K562 (cell line): Measurements from ENCODE around the gene ARSK. TPM values are rescaled to one million over a fixed set of nuclear protein-coding genes. Genes with fewer than 3 reads are reported as not detected.

ENCODE experiments used
- ATAC-seq: fragments of 200-7000 bp; cut with Tn5 transposase; 3 replicates; pipeline ENCODE4 v1.9.1; 2020; ENCODE audit warnings: moderate library complexity
- BruUV-seq: library from RNA; stranded (reverse); fragments of 400-500 nt; replicated peaks from 2 replicates; lab custom pipeline; 2021; lab: Mats Ljungman, UMichigan
- CTCF ChIA-PET: fragments of 300-600 bp; formaldehyde crosslinking; extraction: SDS; loops from one replicate; lab custom pipeline; 2021; ENCODE audit warnings: low intra/inter-chr PET ratio; lab: Yijun Ruan, JAX
- POLR2A ChIA-PET: fragments of 300-600, 350-650 bp; sonication (Branson Sonifier 250); formaldehyde crosslinking; extraction: SDS; loops from one replicate; lab custom pipeline; 2021; ENCODE audit warnings: antibody characterized with exemption, inconsistent platforms; lab: Yijun Ruan, JAX
- DNase-seq, 4 experiments: peaks; one replicate each; pipeline versions ENCODE4 v3.0.0 to v3.0.0-alpha.2; 2011 to 2018; ENCODE audit warnings: low spot score in 3 of 4, mixed read lengths in 3 of 4; ENCODE audit errors: extremely low read depth in 1 of 4
- FAIRE-seq: peaks from 2 replicates; lab custom pipeline; 2011; peaks lifted over from hg19 to GRCh38; lab: Jason Lieb, UNC
- H2AFZ ChIP-seq: 2 replicates; pipeline ENCODE4 v1.6.0; 2011; ENCODE audit warnings: low read depth, low read length, control low read depth, inconsistent platforms
- H3K27ac ChIP-seq: fragments of 200-600 bp; 3 replicates; pipeline ENCODE4 v1.8.0; 2011; ENCODE audit warnings: low read depth, mild to moderate bottlenecking, control low read depth, inconsistent platforms, low read length, moderate library complexity, mixed read lengths; ENCODE audit errors: extremely low read depth
- H3K27me3 ChIP-seq, 2 experiments: fragments of 300-600 bp in 1 of 2; 2 replicates in 1 of 2; 3 replicates in 1 of 2; pipeline versions ENCODE4 v1.6.0 to v1.8.0; 2011; ENCODE audit warnings: inconsistent platforms in 2 of 2, low read length in 2 of 2, mild to moderate bottlenecking in 1 of 2, mixed read lengths in 1 of 2, moderate library complexity in 1 of 2; ENCODE audit not compliant: control insufficient read depth in 2 of 2, insufficient read depth in 2 of 2
- H3K36me3 ChIP-seq: fragments of 300-600 bp; 3 replicates; pipeline ENCODE4 v1.8.0; 2011; ENCODE audit warnings: mild to moderate bottlenecking, low read length, inconsistent platforms; ENCODE audit not compliant: control insufficient read depth, insufficient read depth
- H3K4me1 ChIP-seq, 2 experiments: fragments of 200-600 bp in 1 of 2; replicated peaks in 1 of 2; 2 replicates in 1 of 2; 3 replicates in 1 of 2; pipeline versions ENCODE4 v1.5.1 to v1.8.0; 2011; ENCODE audit warnings: inconsistent platforms in 2 of 2, low read length in 2 of 2, mild to moderate bottlenecking in 1 of 2, mixed read lengths in 1 of 2, moderate library complexity in 1 of 2; ENCODE audit not compliant: control insufficient read depth in 2 of 2, insufficient read depth in 2 of 2
- H3K4me2 ChIP-seq: 2 replicates; pipeline ENCODE4 v1.6.1; 2011; ENCODE audit warnings: low read length, control low read depth, inconsistent platforms, mixed read lengths; ENCODE audit not compliant: insufficient read depth
- H3K4me3 ChIP-seq: fragments of 200-600 bp; sonication (generic), shearing (Covaris generic); 2 replicates; pipeline ENCODE4 v1.5.1; 2016; ENCODE audit warnings: control low read depth, inconsistent platforms
- H3K79me2 ChIP-seq: fragments of 200-600 bp; 3 replicates; pipeline ENCODE4 v1.8.0; 2011; ENCODE audit warnings: low read length, inconsistent platforms; ENCODE audit not compliant: control insufficient read depth, insufficient read depth
- H3K9ac ChIP-seq, 2 experiments: 2 replicates each; pipeline versions ENCODE4 v1.6.0 to v1.6.1; 2011; ENCODE audit warnings: low read depth in 2 of 2, low read length in 2 of 2, control low read depth in 1 of 2, inconsistent platforms in 1 of 2, mild to moderate bottlenecking in 1 of 2, mixed read lengths in 1 of 2; ENCODE audit not compliant: insufficient read depth in 1 of 2
- H3K9me1 ChIP-seq: one replicate; pipeline ENCODE4 v1.6.0; 2011; ENCODE audit warnings: inconsistent platforms, mild to moderate bottlenecking, low read length, moderate library complexity; ENCODE audit not compliant: control insufficient read depth, insufficient read depth
- H3K9me3 ChIP-seq: replicated peaks from 2 replicates; pipeline ENCODE4 v1.5.1; 2011; ENCODE audit warnings: low read depth, low read length, inconsistent platforms; ENCODE audit not compliant: control insufficient read depth, insufficient read depth
- H4K20me1 ChIP-seq: replicated peaks from 2 replicates; pipeline ENCODE4 v1.6.1; 2011; ENCODE audit warnings: low read length, inconsistent platforms, mixed read lengths; ENCODE audit not compliant: control insufficient read depth, insufficient read depth
- AFF4 ChIP-seq: sonication (generic); formaldehyde crosslinking; IDR thresholded peaks from 2 replicates; pipeline ENCODE4 v1.8.0; 2023; ENCODE audit warnings: mild to moderate bottlenecking, missing genetic modification reagents
- MBD2 ChIP-seq: sonication (generic); IDR thresholded peaks from 2 replicates; pipeline ENCODE4 v1.6.1; 2016; ENCODE audit warnings: low read depth, borderline replicate concordance
- MIER1 ChIP-seq: fragments of 450-650 bp; IDR thresholded peaks from 2 replicates; pipeline ENCODE4 v1.6.1; 2016; ENCODE audit warnings: antibody characterized with exemption, mild to moderate bottlenecking, low read depth
- SMARCA4 ChIP-seq: fragments of 450-650 bp; IDR thresholded peaks from 2 replicates; pipeline ENCODE4 v1.6.1; 2016
- TCF7 ChIP-seq: sonication (generic); IDR thresholded peaks from 2 replicates; pipeline ENCODE4 v1.6.1; 2016; ENCODE audit warnings: antibody characterized with exemption, borderline replicate concordance
- ZNF79 ChIP-seq: fragments of 250-450 bp; sonication (Bioruptor Pico); IDR thresholded peaks from 2 replicates; pipeline ENCODE4 v1.4.0; 2020; ENCODE audit warnings: low read depth, mild to moderate bottlenecking, moderate library complexity
- WGBS: fragments of 100-300 bp; shearing (Covaris generic); methylation state at CpG from one replicate; pipeline ENCODE4 v1.1.6; 2016; ENCODE audit warnings: low coverage, mixed read lengths; ENCODE audit not compliant: insufficient coverage; ENCODE audit errors: missing lambda C conversion rate; 5-methylcytosine and 5-hydroxymethylcytosine counted together
- in situ Hi-C: fragments of 300-500 bp; cut with MboI; formaldehyde crosslinking; loops from 4 replicates; pipeline ENCODE4 v1.15.0; 2018; ENCODE audit warnings: inconsistent platforms, mixed read lengths
- intact Hi-C: fragments of 100-400 bp; cut with micrococcal nuclease; formaldehyde crosslinking; loops from 2 replicates; pipeline ENCODE4 v1.14.2; 2022
- polyA plus RNA-seq, 8 experiments: library from polyadenylated mRNA; depleted of rRNA in 4 of 8; stranded (reverse) in 5 of 8; unstranded in 3 of 8; fragments of >200 nt; fragmentation: Nextera tagmentation in 2 of 8; fragmentation: Illumina TruSeq in 1 of 8; extraction: Ambion mirVana in 2 of 8; extraction: Trizol in 1 of 8; gene quantifications; 2 replicates each; pipeline versions ENCODE4 v1.2.1 to v1.2.3, GENCODE V29; 2011 to 2014; ENCODE audit warnings: inconsistent platforms in 1 of 8, missing spikeins in 1 of 8
- total RNA-seq, 7 experiments: library from RNA; depleted of rRNA in 6 of 7; stranded (reverse); fragments of >200 nt in 6 of 7; fragmentation: Illumina TruSeq in 2 of 7; extraction: Trizol in 2 of 7; gene quantifications; 2 replicates each; pipeline versions ENCODE4 v1.2.1 to v1.2.3, GENCODE V29; 2011 to 2021; ENCODE audit warnings: low replicate concordance in 1 of 7
- TF ChIP-seq, protein P1 (sequence below), 2 experiments: fragments of 450-650 bp; IDR thresholded peaks; 2 replicates each; pipeline ENCODE4 v1.6.1; 2016

The ARSK gene
- total and polyA plus RNA-seq, 9 of the 15 experiments (the other 6 are each of a cell fraction or from before 2014, with no cell fraction given): 2.7 to 9.4 (median 7.1) TPM

- Histone ChIP-seq H3K36me3 (peaks cover 13% of the 10 kb centered on the region; the same call in 2 of the 3 replicates), H3K79me2 (peaks cover 52% of the 10 kb centered on the region), H3K9me3 (no peaks in the 10 kb centered on the region), H4K20me1 (no peaks in the 10 kb centered on the region), H3K9ac (peak overlapping the region; percentile 79 to 94), H3K4me1 (peaks cover 7 to 15% of the 10 kb centered on the region in 2 experiments; a peak in 4 of 5 replicates), H3K27me3 (no peaks in the 10 kb centered on the region), H2AFZ (peak overlapping the region; percentile 97), H3K4me3 (peak overlapping the region; percentile 66), H3K27ac (peak overlapping the region; percentile 84), H3K9me1 (no peaks in the 10 kb centered on the region), H3K4me2 (peak overlapping the region; percentile 97)
- CTCF ChIA-PET: interaction anchor here (1.2 kb wide), 1 partner anchor 89 kb away, joined by 4 read pairs; no protein-coding TSS in a partner anchor
- FAIRE-seq: no peak
- in situ Hi-C loops: no loop called here
- DNase-seq: no peak
- POLR2A ChIA-PET: interaction anchor here (0.8 to 1.6 kb wide), 3 partner anchors 8 to 371 kb away, joined by 4 to 9 read pairs (median 5); no protein-coding TSS in a partner anchor
- intact Hi-C loops: loop anchor here (1.0 to 10.0 kb wide), 3 partner anchors 91 to 289 kb away; partner anchors contain the start of gene RFESD
- WGBS: 1% methylated on average over 9 of the region's 9 CpGs
- ATAC-seq: no peak
- BruUV-seq: no TSS peak
- TF ChIP-seq, protein P1, sequence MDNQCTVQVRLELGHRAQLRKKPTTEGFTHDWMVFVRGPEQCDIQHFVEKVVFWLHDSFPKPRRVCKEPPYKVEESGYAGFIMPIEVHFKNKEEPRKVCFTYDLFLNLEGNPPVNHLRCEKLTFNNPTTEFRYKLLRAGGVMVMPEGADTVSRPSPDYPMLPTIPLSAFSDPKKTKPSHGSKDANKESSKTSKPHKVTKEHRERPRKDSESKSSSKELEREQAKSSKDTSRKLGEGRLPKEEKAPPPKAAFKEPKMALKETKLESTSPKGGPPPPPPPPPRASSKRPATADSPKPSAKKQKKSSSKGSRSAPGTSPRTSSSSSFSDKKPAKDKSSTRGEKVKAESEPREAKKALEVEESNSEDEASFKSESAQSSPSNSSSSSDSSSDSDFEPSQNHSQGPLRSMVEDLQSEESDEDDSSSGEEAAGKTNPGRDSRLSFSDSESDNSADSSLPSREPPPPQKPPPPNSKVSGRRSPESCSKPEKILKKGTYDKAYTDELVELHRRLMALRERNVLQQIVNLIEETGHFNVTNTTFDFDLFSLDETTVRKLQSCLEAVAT (IDR thresholded peaks at IDR 0.05): no peak
- TF ChIP-seq MIER1 (peak; percentile 30; the same call in 1 of the 2 replicates), TCF7 (no peak), AFF4 (CRISPR knock-in tag) (peak; percentile 57; the same call in 1 of the 2 replicates), SMARCA4 (0 out of 2 replicates have a peak, but pooled peaks have one; percentile 5), ZNF79 (CRISPR knock-in tag) (no peak), MBD2 (no peak)
These were observed 652 bp downstream of the ARSK start for GRCh38 chr5:95555553-95555952.
